ENCODE results near the gene TLR1.
"Not testable (repeated sequence)": the region's sequence is repeated elsewhere in the genome, so short reads cannot be mapped to it uniquely, and the experiment has no call there.

The TLR1 gene

DNA sequence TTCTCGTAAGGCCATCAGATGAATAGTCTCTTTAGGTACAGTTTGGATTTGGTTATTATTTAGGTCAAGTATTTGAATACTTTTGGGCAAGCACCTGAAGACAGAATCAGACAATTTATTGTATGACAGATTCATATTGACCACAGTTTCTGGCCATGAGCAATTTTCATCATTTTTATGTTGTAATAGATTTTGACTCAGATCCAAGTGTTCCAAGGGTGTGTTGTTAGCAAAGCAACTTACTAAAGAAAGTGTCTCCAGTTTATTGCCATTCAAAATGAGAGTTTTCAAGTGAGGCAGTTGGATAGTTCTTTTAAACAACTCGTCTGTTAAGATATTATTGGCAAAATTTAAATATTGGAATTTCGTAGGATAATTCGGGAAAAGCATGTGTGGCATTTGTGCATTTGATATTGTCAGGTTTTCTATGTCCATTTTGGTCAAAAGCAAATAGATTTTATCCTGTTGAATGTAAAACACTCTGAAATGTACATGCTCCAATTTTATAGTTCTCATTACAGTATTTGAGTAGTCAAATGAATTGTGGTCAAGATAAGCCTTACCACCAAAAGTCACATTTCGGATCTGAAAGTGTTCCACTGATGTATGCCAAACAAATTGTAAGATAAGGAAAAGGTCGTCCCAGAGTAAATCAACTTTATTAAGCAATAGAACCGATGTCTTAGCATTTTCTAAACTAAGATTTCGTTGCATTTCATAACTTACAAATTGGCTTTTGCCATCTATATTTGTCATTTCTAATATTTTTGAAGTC, 30.2 kb downstream of the TLR1 start:
- DNase-seq, result no peak

DNA sequence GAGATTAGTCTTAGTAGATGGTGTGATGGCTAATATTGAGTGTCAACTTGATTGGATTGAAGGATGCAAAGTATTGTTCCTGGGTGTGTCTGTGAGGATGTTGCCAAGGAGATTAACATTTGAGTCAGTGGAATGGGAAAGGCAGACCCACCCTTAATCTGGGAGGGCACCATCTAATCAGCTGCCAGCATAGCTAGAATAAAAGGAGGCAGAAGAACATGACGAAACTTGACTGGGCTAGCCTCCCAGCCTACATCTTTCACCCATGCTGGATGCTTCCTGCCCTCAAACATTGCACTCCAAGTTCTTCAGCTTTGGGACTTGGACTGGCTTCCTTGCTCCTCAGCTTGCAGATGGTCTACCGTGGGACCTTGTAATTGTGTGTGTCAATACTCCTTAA, 34.3 kb downstream of the TLR1 start:
- not testable (repeated sequence) for DNase-seq

DNA sequence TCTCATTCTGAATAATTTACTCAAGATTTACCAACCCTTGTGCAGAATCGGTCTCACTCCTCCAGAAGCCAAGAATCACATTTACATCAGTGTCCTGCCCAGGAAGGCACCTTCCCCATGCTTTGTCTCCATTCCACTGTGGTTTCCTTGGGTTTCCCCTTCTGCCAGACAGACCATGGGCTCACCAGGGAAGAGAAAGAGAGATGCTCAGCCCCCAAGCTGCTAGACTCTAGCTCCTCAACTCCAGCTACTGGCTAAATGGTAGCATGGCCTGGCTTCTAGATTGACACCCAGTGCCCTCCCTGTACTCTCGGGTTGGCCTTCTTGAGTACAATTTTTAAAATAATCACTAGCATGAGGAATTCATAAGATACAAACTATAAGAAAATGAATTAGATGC, 34.7 kb downstream of the TLR1 start:
- DNase-seq, result no peak

DNA sequence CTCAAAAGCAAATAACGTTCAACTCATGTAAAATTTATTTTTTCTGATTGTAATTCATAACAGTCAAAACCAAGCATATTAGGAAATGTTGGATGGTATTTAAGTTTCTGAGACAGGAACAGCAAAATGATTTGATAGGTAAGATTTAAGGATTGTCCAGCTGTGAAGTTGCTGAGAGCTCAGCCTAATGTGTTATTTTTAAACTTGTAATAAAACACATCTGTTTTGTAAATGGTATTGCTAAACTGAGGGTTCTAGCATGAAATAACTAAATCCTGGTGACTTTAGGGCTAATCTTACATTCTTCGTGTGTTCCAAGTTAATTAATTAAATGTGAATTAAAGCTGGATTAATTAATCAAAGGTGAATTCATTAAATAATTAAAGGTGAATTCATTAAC, 35.1 kb downstream of the TLR1 start:
- no peak for DNase-seq

DNA sequence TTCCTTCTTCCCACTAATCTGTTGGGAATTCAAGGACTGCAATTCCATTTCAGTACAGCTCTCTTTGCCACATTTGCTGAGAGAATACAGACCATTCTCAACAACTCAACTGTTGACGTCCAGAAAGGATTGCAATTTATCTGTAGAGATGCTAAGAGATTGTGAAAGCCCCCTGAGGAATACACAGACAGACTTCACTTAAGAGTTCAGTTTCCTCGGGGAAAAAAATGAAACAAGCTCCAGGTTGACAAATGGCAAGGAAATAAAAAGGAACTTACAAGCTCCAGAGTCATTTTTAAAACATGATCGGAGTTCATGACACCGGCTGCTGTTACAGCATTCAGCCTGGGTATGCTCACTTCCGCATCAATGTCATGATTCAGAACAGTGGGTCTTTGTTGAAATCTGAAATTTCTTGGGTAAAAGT, 35.6 kb downstream of the TLR1 start:
- DNase-seq, result no peak

DNA sequence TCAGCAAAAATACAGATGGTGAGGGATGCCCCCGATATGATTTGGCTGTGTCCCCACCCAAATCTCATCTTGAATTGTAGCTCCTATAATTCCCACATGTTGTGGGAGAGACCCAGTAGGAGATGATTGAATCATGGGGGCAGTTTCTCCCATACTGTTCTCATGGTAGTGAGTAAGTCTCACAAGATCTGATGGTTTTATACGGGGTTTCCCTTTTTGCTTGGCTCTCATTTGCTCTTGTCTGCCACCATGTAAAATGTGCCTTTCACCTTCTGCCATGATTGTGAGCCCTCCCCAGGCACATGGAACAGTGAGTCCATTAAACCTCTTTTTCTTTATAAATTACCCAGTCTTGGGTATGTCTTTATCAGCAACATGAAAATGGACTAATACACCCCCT, 37.7 kb downstream of the TLR1 start:
- DNase-seq, result not testable (repeated sequence)

DNA sequence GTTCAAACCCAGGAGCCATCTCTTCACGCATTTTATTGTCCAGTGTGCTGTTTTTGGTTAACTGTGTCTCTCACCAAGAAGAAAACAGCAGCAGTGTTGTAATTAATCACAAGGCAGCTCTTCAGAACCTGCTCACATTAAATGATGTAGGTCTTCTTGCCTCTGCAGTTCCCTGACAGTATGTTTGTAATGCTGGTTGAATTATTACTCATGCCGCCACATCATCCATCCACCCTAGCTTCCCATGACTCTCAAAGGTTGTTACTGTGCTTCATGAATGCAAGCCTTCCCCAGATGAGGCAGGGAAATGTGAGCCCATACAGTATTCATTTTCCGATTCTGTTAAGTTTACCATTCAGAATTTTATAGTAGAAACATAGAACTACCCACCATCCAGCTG, 39.2 kb downstream of the TLR1 start:
- no peak for DNase-seq

DNA sequence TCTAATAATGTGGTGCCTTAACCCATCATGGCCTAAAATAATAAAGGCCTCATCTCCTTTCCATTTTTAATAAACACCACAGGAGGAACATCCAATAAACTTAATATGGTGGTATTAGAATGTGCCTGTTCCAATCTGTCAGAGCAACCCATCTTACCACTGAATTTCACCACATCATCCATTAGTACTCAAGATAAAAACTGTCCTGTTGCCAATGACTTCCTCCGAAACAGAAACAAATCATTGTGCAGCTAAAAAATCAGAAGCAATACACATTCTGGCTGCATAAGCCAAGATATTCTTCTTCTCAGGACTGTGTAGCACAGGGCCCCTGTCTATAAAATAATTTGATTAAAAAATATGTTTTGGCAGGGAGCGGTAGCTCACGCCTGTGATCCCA, 40.3 kb downstream of the TLR1 start:
- DNase-seq, result no peak

DNA sequence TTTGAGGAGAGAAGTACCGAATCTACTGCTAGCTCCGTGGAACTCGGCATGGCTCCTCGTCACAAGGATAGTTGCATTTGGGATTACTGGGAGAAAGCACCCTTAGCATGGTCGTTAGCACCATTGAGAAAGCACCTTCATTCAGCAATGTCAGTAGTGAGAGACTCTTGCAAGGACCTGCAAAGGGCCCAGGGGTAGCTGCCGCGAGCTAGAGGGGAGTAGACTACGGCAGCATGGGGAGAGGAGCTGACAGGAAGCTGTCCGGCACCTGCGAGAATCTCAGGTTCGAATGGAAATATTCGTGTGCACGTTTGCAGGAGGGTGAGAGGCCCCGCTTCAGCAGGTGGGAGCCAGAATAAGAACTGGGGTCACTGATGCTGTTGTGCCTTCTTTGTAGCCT, 42.0 kb downstream of the TLR1 start:
- DNase-seq, result no peak

DNA sequence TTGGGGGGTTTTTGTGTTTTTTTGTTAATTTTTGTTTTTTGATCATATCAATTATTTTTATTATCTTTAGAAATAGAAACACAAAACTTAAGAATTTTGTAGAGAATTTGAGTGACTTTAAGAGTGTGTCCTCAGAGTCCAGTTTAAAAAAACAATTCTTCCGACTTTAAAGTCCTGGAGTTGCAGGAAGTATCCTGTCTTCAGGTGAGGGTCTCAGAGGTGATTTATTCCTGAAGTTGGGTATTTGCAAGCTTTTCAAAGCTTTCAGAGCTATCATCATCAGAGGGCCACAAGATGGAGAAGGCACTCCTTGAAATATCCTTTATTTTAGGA, 44.8 kb downstream of the TLR1 start:
- no peak for DNase-seq

DNA sequence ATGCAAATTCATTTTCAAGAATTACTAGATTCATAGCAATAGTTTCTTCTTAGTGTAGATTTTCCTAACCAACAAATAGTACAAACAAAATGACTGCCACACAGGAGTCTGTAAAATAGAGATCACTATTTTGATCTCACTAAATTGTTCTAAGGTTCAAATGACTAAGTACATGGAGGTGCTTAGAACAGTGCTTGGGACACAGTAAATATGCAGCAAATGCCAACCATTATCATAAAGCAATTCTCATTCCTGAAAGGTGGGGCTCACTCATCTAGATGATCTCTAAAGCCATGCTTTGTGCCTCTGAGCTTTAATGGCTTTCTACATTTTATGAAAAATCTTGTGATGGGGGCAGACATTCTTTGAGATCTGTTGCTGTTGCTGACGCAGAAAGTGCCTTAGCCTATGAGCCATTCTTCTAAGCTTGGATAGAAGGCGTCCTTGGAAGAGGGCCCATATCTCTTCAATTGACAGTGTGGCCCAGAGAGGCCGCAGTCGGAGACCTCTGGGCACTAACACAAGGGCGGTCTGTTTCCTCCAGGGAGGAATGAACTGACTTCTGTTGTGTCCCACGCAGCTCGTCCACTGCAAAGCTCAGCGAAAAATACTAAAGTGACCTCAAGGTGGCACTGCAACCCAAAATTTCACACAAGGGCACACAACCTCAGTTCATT, 45.3 kb downstream of the TLR1 start:
- DNase-seq, result peak; percentile 60 to 66

DNA sequence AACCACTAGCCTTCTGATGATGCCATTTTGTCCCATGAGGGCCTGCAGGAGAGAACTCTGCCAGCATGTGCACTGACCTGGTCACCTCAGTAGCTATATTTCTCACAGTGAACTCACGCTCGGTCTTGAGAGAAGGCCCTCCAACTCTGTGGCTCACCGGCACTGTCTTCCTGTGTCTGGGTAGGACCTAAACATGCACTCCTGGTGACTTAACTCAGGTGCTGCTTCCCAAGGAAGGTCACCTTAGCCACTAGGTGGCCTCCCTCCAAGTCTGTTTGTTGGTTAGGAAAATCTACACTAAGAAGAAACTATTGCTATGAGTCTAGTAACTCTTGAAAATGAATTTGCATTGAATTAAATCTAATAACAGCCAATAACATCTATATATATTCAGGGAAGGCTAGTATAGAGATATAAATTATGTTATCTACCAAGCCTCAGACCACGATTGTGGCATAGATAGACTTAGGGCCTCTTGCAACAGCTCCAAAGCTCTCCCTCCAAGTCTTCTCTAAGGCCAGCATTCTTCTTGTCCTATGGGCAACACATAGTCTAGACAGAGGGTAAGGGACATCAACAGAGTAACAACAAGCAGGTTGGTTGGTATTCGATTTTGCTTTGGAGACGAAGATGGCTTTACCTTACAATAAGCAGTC, 46.5 kb downstream of the TLR1 start:
- DNase-seq, result no peak

DNA sequence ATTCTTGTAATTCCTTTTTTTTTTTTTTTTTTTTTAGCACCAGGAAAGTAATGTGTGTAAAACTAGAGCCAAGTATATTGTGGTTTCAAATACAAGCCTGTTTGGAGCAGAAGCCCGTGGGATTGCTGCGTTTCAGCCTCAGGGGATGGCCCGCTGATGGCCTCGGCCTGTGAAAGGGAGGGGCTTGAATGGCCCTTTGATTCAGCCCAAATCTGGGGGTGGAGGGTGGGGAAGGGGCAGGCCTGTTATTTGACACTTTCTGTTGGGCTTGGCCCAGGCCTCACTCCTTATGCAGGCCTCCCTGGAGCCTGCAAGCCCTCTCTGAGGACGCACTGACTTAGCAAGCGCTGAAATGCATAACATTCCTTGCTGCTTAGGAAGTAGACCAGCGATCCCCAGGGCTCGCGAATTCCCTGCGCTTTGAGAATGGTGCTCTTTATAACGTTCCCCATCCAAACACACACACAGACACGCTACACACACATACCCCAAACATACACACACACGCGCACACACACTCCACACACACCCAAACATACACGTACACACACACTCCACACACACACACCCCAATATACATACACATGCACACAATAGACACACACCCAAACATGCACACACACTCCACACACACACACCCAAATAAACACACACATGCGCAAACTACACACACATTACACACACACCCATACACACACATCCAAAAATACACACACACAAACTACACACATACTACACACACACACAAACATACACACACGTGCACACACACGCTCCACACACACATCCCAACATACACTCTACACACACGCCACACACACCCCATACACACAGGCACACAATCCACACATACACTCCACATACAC, 51.4 kb downstream of the TLR1 start:
- no peak for DNase-seq

DNA sequence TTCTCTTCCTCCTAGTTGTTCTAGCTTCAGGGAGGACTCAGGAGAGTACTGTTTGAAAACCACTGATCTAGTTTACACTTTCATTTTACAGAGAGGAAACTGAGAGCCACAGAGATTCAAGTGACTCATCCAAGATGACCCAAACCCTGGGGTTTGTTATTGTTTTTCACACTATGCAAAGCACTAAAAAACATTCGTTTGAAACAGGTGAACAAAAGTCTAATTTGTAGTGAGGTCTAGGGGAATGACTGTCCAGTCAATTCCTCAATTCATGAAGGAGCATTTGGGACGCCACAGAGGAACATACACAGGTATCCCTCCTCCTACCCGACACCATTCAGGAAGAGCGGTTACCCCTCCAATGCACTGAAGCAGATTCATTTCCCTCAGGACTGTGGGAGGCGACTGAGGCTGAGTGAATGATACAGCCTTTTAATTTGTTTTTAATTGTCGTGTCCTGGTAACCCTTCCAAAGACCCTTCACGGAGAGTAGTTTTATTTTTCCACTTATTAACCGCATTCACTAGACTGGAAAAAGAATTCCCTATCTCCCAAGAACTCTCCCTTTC, 52.1 kb downstream of the TLR1 start:
- DNase-seq, result no peak

DNA sequence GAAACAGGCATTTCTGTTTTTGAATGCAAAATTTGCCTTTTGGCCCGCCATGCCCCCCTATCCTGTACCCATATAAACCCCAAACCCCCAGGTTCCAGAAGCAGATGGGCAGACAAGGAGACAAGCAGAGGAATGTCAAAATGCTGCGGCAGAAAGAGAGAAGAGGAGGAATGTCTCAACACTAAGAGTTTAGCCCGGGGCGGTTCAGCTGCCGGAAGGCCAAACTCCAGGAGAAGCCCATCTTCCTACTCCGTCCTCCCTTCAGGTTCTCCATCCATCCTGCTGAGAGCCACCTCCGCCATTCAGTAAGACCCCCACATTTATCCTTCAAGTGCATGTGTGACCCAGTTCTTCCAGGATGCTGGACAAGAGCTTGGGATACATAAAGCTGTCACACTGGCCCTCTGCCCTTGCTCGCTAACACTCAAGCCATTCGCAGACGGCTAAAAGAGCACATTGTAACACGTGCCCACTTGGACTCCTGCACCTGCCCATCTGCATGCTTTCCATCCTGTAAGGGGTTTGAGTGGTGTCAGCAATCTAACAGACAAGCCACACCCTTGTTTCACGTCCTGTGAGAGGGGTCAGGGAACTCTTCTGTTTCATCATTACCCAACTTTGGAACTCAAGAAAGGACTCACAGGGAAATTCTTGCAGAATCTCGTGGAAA, 53.1 kb downstream of the TLR1 start:
- no peak for DNase-seq

DNA sequence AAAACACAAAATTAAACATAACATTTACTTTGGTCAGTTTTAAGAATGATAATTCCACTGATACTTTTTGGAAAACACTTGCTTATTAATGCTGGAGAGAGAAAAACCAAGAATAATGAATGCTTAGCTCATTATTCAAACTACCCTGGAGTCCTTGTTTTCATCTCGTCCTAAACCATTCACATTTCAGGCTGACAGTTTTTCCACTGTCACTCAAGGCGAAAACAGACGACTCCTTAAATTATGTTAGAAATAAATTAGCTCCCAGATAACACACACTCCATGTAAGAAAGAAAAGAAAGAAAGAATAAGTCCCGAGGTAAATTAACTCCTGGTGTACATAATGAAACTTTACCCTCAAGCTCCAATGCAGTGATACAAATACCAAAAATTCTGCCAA, 55.3 kb downstream of the TLR1 start:
- DNase-seq, result no peak

DNA sequence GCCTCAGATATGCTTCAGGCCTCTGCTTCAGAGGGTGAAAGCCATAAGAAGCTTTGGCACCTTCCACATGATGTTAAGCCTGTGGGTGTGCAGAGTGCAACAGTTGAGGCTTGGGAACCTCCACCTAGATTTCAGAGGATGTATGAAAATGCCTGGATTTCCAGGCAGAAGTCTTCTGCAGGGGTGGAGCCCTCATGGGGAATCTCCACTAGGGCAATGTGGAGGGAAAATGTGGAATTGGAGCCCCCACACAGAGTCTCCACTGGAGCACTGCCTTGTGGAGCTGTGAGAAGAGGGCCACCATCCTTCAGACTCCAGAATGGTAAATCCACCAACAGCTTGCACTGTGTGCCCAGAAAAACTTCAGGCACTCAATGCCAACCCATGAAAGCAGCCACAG, 57.0 kb downstream of the TLR1 start:
- no peak for DNase-seq

Data from activated T-cell treated with anti-CD3 and anti-CD28 coated beads, Interleukin-2, amount 50 U/mL, for 48 hours (primary cell).